NCI-H128 (cell line): ENCODE data around the gene KLHL21.
"Not testable (repeated sequence)": the region's sequence is repeated elsewhere in the genome, so short reads cannot be mapped to it uniquely, and the experiment has no call there.

Experiments used
- DNase-seq: peaks from one replicate; lab custom pipeline; 2025; ENCODE audit not compliant: unreplicated experiment; lab: John Stamatoyannopoulos, UW

KLHL21 gene

DNA sequence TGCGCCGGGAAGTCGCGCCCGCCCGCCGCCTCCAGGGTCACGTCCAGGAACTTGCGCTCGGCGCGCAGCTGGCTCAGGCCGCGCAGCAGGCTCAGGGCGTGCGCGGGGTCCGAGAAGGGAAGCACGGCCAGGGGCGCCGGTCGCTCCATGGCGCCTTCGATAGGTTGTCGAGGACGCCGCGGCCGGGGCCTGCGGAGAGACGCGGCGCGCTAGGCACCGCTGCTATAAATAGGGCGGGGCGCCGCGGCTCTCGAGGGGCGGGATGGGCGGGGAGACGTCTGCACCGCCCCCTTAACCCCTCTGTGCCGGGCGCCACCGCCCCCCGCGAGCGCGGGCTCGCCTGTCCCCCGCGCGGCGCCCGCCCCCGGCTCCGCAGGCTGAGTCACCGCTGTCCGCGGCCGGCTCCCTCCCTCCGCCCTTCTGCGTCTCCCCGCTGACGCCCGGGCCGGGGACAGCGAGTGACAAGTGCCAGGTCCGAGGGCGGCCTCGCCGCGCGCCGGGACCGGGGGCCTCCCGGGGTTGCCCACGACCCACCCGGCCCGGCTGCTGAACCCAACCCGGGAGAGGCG lies at the start of gene KLHL21:
TSS of gene KLHL21 (minus strand) at position 201 of the 569 bp plus-strand sequence. CDS start at position 149, 52 bp downstream.
- peak; percentile 59 for DNase-seq

GRCh38 chr1:6651909-6652308 lies 49.2 kb upstream of the KLHL21 start:
- DNase-seq = no peak

- DNase-seq = no peak
Measured at GRCh38 chr1:6648556-6648955, 45.9 kb upstream of the KLHL21 start.

- DNase-seq = peak; percentile 34
Measured at GRCh38 chr1:6646499-6647148, 44.0 kb upstream of the KLHL21 start.

DNA sequence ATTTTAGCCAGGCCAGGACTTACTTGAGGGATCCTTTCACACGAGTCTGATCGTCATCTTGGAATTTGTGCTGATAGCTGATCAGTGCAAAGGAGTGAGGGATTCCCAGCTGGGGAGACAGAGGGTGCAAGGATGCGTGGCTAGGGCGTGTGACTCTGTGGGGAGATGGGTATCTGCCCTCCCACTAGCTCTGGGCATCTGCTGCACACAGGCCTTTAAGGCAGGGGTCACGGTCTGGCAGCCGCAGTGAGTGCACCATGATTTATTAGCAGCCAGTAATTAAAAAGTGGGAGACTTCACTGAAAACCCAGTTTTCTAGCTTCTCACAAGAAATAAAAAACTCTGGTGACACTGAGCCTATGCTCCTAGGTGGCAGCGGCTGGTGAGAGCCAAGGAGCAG lies 42.3 kb upstream of the KLHL21 start:
- DNase-seq = no peak

DNA sequence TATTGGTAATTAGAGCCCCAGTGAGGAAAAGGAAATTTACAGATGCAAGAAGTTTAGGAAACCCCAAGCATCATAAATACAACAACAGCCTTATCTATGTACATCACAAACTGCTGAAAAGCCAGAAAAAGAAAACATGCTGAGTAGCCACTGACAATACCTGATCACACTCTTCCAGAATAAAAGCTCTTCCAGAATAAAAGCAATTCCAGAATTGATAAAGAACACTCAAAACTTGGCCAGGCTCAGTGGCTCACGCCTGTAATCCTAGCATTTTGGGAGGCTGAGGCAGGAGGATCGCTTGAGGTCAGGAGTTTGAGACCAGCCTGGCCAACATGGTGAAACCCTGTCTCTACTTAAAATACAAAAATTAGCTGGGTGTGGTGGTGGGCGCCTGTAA lies 38.2 kb upstream of the KLHL21 start:
- DNase-seq = not testable (repeated sequence)

- no peak for DNase-seq
Measured at GRCh38 chr1:6638226-6638625, 35.6 kb upstream of the KLHL21 start.

DNA sequence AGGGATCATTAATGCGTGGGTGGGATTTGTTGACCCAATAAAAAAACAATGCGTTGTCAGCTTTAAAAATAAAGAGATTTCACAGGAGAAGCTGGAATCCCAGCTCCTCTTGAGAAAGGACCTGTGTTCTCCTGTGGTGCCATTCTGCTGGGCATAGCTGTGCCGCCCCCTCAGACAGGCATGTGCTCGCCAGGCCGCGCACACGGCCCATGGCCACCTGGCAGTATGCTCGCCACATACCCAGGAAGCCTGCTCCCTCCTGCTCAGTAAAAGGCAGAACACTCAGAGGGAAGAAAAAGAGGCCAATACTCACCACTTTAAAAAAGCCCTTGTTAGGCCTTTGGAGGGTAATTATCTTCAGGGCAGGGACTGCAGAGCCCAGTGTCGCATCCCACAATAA lies 35.1 kb upstream of the KLHL21 start:
- no peak for DNase-seq

DNA sequence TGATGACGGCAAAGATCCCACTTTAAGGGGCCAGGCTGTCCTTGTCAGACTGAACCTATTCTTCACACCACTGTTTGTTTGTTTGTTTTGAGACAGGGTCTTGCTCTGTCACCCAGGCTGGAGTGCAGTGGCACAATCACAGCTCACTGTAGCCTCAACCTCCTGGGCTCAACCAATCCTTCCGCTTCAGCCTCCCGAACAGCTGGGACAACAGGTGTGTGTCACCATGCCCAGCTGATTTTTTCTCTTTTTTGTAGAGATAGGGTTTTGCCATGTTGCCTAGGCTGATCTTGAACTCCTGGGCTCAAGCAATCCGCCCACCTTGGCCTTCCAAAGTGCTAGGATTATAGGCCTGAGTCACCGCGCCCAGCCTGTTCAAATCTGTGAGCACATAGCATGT lies 34.1 kb upstream of the KLHL21 start:
- not testable (repeated sequence) for DNase-seq

DNA sequence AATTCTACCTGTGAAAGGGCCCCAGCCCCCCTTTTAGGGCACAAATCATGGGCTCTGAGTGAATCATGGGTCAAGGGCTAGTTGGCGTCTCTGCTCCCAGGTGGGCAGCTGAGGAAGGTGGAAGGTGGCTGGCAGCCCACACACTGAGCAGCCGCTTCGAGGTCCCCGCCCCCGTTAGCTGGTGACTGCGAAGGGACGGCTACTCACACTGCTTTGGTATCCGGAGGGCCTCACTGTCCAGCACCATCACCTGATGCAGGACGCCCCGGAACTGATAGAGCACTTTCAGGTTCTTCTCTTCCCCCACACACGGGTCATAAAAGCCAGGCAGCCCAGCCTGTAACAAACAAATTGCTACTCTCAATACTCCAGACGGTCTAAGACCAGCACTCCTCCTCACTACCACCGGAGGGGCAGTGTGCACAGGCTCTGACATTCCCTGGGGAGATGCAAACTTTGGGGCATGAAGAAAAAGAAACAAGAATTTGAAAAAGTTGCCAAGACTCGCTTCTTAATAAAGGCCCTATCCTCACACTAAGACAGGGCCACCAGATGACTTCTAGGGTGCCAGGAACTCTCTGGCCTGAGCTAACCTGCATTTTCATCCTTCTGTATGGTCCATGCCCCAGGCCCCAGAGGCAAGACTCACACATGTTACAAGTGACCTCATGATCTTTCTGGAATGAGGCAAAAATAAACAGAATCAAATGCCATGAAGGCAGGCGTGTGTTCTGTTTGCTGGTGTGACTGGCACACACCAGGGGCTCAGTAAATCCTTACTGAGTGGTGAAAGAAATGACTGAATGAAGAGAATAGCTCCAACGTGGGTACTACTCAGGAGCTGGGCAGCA lies 33.5 kb upstream of the KLHL21 start:
- DNase-seq = no peak

DNA sequence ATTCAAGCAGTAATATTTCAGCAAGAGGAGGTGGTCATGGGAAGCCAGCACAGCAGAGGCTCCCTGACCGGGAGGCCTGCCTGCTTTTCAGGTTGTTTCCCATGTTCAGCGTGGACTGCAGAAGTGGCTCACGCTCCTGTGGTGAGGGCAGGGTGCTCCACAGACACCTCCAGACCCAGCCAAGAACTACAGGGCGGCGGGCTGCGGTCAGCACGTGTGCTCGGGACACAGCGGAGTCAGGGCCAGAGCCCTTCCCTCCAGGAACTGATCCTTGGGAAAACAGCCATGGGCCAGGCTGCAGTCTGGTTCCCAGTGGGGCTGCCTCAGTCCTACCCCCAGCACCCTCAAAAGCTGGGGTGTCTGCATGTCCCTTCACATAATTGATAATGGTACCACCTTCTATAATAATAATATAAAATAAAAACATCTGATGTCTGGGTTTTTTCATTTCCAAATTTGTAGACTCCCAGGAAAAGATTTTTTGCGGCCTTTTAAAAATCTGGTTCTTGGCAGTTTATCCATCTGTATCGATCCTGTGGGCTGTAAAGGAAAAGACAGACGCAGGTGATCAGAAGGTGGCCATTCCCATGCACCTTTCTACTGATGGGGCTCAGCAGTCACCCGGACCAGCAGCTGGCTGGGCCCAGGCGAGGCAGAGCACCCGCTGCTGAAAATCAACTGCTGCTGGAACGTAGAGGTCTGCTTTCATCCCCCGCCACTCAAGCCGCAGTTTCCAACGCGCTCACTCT lies 32.7 kb upstream of the KLHL21 start:
- DNase-seq = no peak

DNA sequence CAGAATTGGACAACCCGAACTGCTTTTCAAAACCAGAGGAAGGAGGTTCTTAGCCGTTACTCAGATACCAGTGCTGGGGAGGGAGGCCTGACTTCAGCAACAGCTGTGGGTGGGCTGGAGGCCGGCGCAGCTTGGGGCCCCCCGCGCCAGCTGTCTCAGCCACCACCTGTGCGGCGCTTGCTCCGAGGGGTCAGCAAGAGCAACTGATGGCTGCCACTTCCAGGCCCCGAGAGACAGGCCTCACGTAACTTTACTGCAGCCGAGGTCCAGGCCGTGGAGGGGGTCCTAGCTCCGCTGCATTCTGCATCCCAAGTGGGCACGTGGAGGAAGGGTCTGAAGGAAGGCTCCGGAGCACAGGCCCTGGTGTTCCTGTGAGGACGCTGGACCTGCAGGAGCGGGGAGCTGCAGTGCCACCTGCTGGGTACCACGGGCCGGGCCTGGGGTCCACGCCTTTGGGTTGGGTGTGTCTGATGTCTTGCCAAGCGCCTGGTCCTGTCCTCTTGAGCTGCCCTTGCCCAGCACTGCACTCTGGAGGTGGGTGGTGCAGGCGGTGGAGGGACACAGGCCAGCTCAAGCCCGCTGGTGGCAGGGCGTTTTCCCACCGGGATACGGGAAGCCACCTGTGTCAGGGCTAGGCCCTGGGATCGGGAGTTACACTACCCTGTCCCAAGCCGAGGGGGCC lies 31.8 kb upstream of the KLHL21 start:
- no peak for DNase-seq

DNA sequence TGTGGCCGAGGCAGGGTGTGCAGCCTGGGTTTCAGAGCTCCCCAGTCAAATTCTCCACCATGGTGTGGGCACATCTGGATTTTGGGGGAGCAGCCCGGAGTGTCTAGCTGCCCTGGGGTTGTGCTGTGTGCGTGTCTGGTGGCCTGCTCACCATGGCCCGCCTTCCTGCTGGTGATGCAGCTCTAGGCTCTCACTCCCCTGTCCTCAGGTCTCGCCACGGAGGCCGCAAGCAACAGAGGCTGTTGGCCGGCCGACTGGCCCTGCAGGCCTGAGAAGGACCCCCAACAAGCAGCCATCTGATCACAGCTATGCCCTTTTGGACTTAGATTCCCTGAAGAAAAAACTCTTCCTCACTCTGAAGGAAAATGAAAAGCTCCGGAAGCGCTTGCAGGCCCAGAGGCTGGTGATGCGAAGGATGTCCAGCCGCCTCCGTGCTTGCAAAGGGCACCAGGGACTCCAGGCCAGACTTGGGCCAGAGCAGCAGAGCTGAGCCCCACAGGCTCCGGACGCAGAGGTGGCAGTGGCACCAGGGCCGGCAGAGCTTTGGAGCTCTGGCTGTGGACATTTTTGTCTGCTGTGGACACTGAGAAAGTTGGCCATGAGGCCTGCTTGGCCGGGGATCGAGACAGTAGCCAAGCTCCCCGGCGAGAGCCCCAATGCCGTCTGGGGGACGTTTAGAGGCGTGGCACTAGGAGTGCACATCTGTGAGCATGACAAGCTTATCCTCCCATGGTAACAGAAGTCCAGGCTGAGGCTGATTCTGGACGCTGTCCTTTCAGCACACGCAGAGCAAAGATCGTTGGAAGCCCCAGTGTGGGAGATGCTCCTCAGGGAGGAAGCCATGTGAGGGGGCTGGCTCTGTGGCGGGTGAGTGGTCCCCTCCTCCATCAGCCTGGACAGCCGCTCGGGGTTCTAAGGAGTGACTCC lies 30.2 kb upstream of the KLHL21 start:
- no peak for DNase-seq

- DNase-seq = no peak
Measured at GRCh38 chr1:6631058-6631457, 28.4 kb upstream of the KLHL21 start.

DNA sequence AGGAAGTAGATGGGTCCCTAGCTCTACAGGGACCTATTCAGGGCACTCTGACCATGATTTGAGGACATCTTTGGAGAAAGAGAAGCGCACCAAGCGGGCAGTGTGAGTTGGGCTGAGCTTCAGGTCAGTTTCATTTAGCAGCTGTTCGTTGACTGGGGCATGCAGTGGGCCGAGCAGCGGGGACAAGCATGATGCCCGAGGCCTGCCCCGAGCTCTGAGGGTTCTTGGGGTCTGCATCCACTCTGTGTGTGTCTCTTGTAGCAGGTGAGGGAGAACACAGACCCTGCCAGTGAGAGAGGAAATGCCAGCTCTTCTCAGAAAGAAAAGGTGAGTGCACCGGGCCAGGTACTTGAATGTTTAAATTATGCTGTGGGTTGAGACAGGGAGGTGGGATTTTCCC lies 27.4 kb upstream of the KLHL21 start:
- DNase-seq = no peak

- DNase-seq = no peak
Measured at GRCh38 chr1:6628971-6629479, 26.4 kb upstream of the KLHL21 start.

DNA sequence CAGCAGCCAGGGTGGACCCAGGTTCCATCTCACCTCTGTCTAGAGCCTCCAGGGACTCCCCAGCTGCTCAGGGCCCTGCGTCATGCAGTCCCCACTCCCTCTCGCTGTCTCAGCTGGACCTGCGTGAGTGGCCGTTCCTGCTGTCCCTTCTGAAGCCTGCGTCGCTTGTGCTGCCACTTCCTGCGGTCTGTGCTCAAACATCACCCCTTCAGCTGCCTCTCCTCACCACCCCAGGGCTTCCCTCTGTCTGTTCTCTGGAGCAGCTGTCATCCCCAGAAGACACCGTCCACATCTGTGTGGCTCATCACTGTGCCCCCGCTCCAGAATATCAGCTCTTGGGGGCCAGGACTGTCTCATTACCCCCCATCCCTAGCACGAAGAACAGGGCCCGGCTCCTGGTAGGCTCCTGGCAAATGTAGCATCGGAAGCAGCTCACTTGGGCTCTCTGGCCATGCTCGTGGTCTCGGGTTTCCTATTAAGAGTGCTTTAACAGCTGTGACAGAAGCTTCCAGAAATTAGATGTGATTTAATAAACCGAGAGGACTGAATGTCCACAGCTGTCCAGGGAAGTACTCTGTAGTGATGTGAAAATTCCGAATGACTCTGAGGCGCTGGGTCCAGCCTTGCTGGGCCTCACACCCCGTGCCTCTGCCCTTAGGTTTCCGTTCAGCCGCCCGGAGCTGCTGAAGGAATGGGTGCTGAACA lies 25.3 kb upstream of the KLHL21 start:
- DNase-seq = no peak

DNA sequence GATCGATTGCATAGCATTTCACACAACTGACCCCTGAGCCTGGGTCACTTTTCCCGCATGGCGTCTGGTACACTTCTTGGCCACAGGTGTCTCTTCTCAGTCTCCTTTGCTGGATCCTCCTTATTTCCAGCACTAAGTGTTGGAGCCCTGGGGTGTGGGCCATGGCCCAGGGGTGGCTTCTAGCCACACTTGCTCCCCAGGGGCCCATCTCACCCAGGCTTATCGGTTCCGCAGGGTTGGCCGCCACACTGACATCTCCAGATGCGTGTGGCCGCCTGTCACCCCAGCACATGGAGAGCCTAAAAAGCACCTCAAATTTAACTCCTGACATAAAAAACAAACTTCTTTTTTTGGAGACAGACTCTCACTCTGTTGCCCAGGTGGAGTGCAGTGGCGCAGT lies 24.4 kb upstream of the KLHL21 start:
- DNase-seq = no peak

GRCh38 chr1:6625584-6626149 lies 23.0 kb upstream of the KLHL21 start:
- no peak for DNase-seq
